ENCODE results near the gene CIDEC. TPM values are rescaled to one million over a fixed set of nuclear protein-coding genes. Genes with fewer than 3 reads are reported as not detected.

The CIDEC gene
- total and polyA plus RNA-seq, 9 of the 15 experiments (the other 6 are each of a cell fraction or from before 2014, with no cell fraction given): not detected

- peak; percentile 81; the same call in 1 of the 2 replicates for TF ChIP-seq RREB1 (CRISPR knock-in tag; IDR thresholded peaks at IDR 0.05)
- peak; percentile 76; the same call in 1 of the 2 replicates for TF ChIP-seq NKRF (IDR thresholded peaks at IDR 0.05; ENCODE audit: borderline replicate concordance)
- TF ChIP-seq SNRNP70 (optimal IDR thresholded peaks at IDR 0.05; ENCODE audit: low read depth, low read length): no peak
- TF ChIP-seq EZH2 (IDR thresholded peaks at IDR 0.05; ENCODE audit: borderline replicate concordance, low read depth, low read length): no peak
- TF ChIP-seq MTA1 (IDR thresholded peaks at IDR 0.05; ENCODE audit: borderline replicate concordance): 0 out of 2 replicates have a peak, but pooled peaks have one; percentile 73
- peak; percentile 59; the same call in 1 of the 2 replicates for TF ChIP-seq ESRRA (IDR thresholded peaks at IDR 0.05; ENCODE audit: borderline replicate concordance, low read depth)
- TF ChIP-seq ZNF512 (tag; IDR thresholded peaks at IDR 0.05): no peak
- no peak for TF ChIP-seq TAF15 (IDR thresholded peaks at IDR 0.05; ENCODE audit: low read depth, low read length)
- TF ChIP-seq ZFP36 (IDR thresholded peaks at IDR 0.05; ENCODE audit: low read depth, low read length, partially characterized antibody): no peak
- TF ChIP-seq CREB3 (tag; conservative IDR thresholded peaks at IDR 0.05; ENCODE audit: low read depth): no peak
- TF ChIP-seq BCOR (IDR thresholded peaks at IDR 0.05): peak; percentile 82
- peak; percentile 9; the same call in 1 of the 2 replicates for TF ChIP-seq FOXM1 (IDR thresholded peaks at IDR 0.05; ENCODE audit: low read depth)
- TF ChIP-seq FOXM1 (CRISPR knock-in tag; IDR thresholded peaks at IDR 0.05; ENCODE audit: low read depth): peak; percentile 77; the same call in 1 of the 2 replicates
- TF ChIP-seq ZC3H4 (CRISPR knock-in tag; IDR thresholded peaks at IDR 0.05; ENCODE audit: borderline replicate concordance): no peak
- no peak for TF ChIP-seq ZNF384 (IDR thresholded peaks at IDR 0.05; ENCODE audit: low read depth, low read length)
- TF ChIP-seq MTF1 (CRISPR knock-in tag; IDR thresholded peaks at IDR 0.05; ENCODE audit: borderline replicate concordance): no peak
Measured at GRCh38 chr3:9890249-9891071, 10.4 kb upstream of the CIDEC start, which contains the start of gene JAGN1 (continued).
